Skeletal muscle satellite cell (primary cell): ENCODE measurements around the gene ABCA1.

ENCODE experiments used
- H3K27me3 ChIP-seq: 2 replicates; pipeline ENCODE4 v1.7.0; 2013; ENCODE audit warnings: low read length; ENCODE audit not compliant: control insufficient read depth, insufficient read depth
- H3K36me3 ChIP-seq: 2 replicates; pipeline ENCODE4 v1.7.0; 2013; ENCODE audit warnings: mild to moderate bottlenecking, control low read depth, low read length; ENCODE audit not compliant: insufficient read depth
- H3K4me1 ChIP-seq: 2 replicates; pipeline ENCODE4 v1.7.0; 2013; ENCODE audit warnings: low read length; ENCODE audit not compliant: control insufficient read depth, insufficient read depth
- H3K4me2 ChIP-seq: 2 replicates; pipeline ENCODE4 v1.7.0; 2013; ENCODE audit warnings: mild to moderate bottlenecking, low read length
- H3K4me3 ChIP-seq: 2 replicates; pipeline ENCODE4 v1.7.0; 2013; ENCODE audit warnings: low read length
- H3K9ac ChIP-seq: 2 replicates; pipeline ENCODE4 v1.7.0; 2013; ENCODE audit warnings: mild to moderate bottlenecking, low read depth, low read length, moderate library complexity
- H3K9me3 ChIP-seq: replicated peaks from 2 replicates; pipeline ENCODE4 v1.7.0; 2013; ENCODE audit warnings: mild to moderate bottlenecking, control low read depth, low read length

Gene ABCA1

DNA sequence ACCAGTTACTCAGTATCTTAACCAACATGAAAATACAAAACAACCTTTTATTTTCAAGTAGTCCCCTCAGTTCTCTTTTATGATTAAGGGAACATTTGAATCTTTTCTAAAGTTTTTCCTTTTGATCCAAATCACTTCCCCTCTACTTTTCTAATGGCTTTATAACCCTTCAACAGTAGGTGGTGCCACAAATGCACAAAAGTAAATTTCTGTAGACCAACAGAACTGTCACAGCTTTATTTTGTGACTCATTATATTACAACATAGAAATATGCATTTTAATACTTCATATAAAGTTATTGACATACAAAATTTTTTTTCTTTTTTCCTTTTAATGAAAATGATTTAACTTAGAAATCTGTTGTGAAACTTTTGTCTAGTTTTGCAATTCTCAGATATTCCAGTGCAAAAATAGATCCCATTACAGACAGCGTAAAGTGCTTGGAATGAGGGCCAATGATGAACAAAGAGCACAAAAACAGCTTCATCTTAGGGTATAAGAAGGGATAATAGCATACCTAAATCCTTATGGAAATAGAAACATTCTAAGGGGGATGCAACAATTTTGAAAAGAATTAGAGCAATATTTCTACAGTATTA is 147.1 kb downstream of the ABCA1 start:
- no peak overlapping the region for H3K9ac ChIP-seq
- no peak overlapping the region for H3K4me3 ChIP-seq
- no peak overlapping the region for H3K4me2 ChIP-seq
- no peaks in the 10 kb centered on the region for H3K27me3 ChIP-seq
- H3K9me3 ChIP-seq: no peaks in the 10 kb centered on the region
- no peaks in the 10 kb centered on the region for H3K4me1 ChIP-seq
- H3K36me3 ChIP-seq: no peaks in the 10 kb centered on the region

DNA sequence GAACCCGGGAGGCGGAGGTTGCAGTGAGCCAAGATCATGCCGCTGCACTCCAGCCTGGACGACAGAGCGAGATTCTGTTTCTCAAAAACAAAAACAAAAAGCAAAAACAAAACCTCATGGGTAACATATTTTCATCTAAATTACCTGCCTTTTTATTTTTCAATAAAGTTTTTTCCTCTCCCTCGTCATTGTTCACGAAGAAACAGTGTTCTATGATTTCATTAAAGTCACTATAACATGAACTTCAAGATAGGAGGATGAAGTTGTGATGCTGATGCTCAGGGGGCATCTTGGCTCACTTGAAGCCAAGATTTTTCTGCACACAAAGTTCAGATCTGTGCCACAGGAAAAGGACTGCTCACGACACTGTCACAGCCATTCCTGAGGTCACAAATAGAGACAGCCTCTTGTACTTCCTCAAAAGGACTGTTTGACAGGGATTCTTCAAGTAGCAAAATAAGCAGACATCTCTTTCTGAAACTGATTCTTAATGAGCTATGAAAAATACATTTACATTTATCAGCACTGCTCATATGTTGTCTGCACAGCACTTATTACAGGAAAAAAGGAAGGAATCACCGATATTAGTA is 147.9 kb downstream of the ABCA1 start:
- H3K9ac ChIP-seq: no peak overlapping the region
- H3K4me1 ChIP-seq: no peaks in the 10 kb centered on the region
- H3K9me3 ChIP-seq: no peaks in the 10 kb centered on the region
- H3K27me3 ChIP-seq: no peaks in the 10 kb centered on the region
- H3K4me3 ChIP-seq: no peak overlapping the region
- no peak overlapping the region for H3K4me2 ChIP-seq
- H3K36me3 ChIP-seq: no peaks in the 10 kb centered on the region

DNA sequence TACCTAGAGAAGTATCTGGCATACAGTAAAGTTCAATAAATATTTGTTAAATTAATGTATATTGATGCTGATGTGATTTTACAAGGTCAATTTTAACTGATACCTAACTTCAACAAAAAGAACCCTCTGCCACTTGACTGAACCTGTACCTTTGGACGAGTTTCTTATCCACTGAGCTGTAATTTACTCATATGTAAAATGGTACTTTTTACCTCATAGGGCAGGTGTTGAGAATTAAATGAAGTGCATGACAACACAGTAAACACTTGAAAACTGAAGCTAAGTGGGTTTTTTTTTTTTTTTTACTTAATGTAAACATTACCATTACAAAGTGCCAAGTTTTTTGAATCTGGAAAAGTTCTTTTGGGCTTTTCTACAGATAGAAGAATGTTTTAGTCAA is 148.6 kb downstream of the ABCA1 start:
- Histone ChIP-seq H3K27me3 (no peaks in the 10 kb centered on the region), H3K4me3 (no peak overlapping the region), H3K4me2 (no peak overlapping the region), H3K9me3 (no peaks in the 10 kb centered on the region), H3K36me3 (no peaks in the 10 kb centered on the region), H3K9ac (no peak overlapping the region), H3K4me1 (no peaks in the 10 kb centered on the region)

- Histone ChIP-seq H3K4me1 (no peaks in the 10 kb centered on the region), H3K9ac (no peak overlapping the region), H3K9me3 (no peaks in the 10 kb centered on the region), H3K36me3 (no peaks in the 10 kb centered on the region), H3K4me3 (no peak overlapping the region), H3K27me3 (no peaks in the 10 kb centered on the region), H3K4me2 (no peak overlapping the region)
Measured at GRCh38 chr9:104778802-104779201, 149.2 kb downstream of the ABCA1 start.

DNA sequence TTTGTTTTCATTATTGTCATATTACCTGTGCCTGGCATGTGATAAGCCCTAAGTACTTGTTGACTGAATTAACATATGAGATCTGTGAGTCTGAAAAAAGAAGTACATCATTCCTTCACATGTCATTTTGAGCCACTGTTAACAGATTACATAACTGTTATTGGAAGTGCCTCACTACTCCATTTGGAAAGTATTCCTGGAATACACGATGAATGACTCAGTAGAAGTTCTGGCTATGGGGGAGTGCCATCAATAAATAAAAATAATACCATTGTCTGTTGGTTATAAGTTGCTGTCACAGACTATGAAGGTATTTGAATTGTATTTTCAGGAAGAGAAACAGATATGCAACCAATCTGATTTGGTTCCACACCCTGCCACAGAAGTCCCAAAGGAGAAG is 151.2 kb downstream of the ABCA1 start:
- Histone ChIP-seq H3K36me3 (no peaks in the 10 kb centered on the region), H3K4me1 (peaks cover 4% of the 10 kb centered on the region), H3K9ac (no peak overlapping the region), H3K4me2 (no peak overlapping the region), H3K27me3 (no peaks in the 10 kb centered on the region), H3K4me3 (no peak overlapping the region), H3K9me3 (no peaks in the 10 kb centered on the region)

DNA sequence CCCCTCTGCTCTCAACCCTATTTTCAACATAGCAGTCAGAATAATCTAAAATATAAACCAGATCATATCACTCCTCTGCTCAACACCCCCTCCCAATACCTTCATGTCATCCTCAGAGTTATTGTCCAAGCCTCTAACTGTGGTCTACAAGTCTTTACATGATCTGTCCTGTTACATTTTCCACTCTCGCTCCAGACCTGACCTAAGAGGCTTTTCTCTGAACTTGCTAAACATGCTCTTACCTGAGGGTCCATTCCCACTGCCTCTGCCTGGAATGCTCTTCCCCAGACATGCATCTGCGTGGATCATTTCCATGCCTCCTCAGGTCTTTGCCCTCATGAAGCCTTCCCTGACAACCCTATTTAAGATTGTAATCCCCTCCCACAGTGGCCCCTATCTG is 152.0 kb downstream of the ABCA1 start:
- peaks cover 4% of the 10 kb centered on the region for H3K4me1 ChIP-seq
- H3K4me2 ChIP-seq: no peak overlapping the region
- no peak overlapping the region for H3K9ac ChIP-seq
- no peaks in the 10 kb centered on the region for H3K9me3 ChIP-seq
- no peaks in the 10 kb centered on the region for H3K27me3 ChIP-seq
- H3K4me3 ChIP-seq: no peak overlapping the region
- H3K36me3 ChIP-seq: no peaks in the 10 kb centered on the region

GRCh38 chr9:104775574-104775936 is 152.4 kb downstream of the ABCA1 start:
- Histone ChIP-seq H3K9ac (no peak overlapping the region), H3K4me2 (no peak overlapping the region), H3K27me3 (no peaks in the 10 kb centered on the region), H3K4me3 (no peak overlapping the region), H3K4me1 (peaks cover 4% of the 10 kb centered on the region), H3K9me3 (no peaks in the 10 kb centered on the region), H3K36me3 (no peaks in the 10 kb centered on the region)

DNA sequence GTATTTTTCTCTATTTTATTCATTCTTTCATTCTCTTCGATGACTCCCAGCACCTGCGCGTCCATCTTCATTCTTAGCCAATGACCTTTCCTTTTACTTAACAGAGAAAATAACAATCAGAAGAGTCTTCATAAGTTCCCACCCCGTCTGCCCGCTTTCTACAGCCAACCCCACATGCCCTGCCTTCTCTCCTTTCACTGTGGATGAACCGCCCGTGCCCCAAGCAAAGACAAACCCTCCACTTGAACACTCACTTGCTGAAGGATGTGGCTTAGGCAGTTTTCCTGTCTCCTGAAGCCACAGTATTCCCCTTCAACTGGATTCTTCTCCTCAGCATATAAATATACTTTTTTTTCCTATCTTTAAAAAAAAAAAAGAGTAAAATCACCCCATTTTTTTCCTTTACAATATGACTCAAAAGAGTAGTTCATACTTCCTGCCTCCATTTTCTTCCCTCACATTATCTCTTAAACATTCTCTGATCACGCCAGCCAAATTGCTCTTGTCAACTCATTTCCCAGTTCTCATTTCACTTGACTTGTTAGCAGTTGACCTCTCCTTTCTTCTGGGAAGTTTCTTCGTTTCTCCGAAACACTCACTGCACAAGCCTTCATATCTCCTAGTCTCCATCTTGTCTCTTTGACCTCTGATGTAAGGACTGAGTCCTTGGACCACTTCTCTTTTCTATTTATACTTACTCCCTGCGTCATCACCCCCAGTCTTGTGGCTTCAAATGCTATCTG is 153.0 kb downstream of the ABCA1 start:
- H3K4me2 ChIP-seq: no peak overlapping the region
- no peaks in the 10 kb centered on the region for H3K36me3 ChIP-seq
- no peaks in the 10 kb centered on the region for H3K9me3 ChIP-seq
- peaks cover 4% of the 10 kb centered on the region for H3K4me1 ChIP-seq
- no peaks in the 10 kb centered on the region for H3K27me3 ChIP-seq
- H3K9ac ChIP-seq: no peak overlapping the region
- H3K4me3 ChIP-seq: no peak overlapping the region

GRCh38 chr9:104774132-104774531 is 153.8 kb downstream of the ABCA1 start:
- H3K4me3 ChIP-seq: no peak overlapping the region
- H3K9ac ChIP-seq: no peak overlapping the region
- H3K27me3 ChIP-seq: no peaks in the 10 kb centered on the region
- H3K4me2 ChIP-seq: no peak overlapping the region
- H3K9me3 ChIP-seq: no peaks in the 10 kb centered on the region
- H3K4me1 ChIP-seq: peaks cover 4% of the 10 kb centered on the region
- H3K36me3 ChIP-seq: no peaks in the 10 kb centered on the region

DNA sequence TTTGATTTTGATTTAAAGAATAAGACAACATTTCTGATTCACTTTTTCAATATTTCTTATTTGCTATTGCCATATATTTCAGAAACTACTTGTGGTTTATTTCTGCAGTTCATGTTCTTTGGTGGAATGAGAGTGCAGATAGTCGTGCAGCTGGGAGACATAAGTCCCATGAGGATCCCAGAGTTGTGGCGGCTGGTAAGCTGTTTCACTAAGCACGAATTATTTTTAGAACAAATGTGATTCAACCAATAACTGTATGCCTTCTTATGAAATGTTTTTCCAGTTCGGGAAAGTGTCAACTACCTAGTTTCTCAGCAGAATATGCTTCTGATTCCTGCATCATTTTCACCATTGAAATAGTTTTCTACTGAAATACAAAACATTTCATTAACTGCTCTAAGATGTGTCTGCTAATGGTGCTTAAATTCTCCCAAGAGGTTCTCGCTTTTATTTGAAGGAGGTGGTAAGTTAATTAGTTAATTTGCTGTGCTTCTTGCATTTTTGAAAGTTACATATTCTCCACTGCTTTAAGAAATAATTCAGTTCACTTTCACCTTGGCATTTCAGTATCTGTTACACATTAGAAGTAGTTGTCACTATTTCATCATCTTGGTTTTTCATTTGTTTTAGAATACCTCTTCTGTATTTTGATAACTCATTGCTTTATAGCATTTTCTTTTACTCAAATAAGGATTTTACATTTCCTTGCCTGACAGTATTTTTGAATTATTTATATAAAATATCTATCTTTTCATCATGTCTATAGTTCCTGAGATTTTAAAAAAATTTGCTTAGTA is 155.0 kb downstream of the ABCA1 start:
- H3K9me3 ChIP-seq: no peaks in the 10 kb centered on the region
- peaks cover 4% of the 10 kb centered on the region for H3K4me1 ChIP-seq
- no peak overlapping the region for H3K4me3 ChIP-seq
- H3K9ac ChIP-seq: no peak overlapping the region
- H3K36me3 ChIP-seq: no peaks in the 10 kb centered on the region
- H3K4me2 ChIP-seq: no peak overlapping the region
- no peaks in the 10 kb centered on the region for H3K27me3 ChIP-seq

- Histone ChIP-seq H3K9me3 (no peaks in the 10 kb centered on the region), H3K4me2 (no peak overlapping the region), H3K4me1 (peaks cover 4% of the 10 kb centered on the region), H3K27me3 (no peaks in the 10 kb centered on the region), H3K9ac (no peak overlapping the region), H3K4me3 (no peak overlapping the region), H3K36me3 (no peaks in the 10 kb centered on the region)
Measured at GRCh38 chr9:104769655-104770054, 158.3 kb downstream of the ABCA1 start.
